ENCODE measurements around the gene GMCL2. TPM values are rescaled to one million over a fixed set of nuclear protein-coding genes. Genes with fewer than 3 reads are reported as not detected.

Gene GMCL2
- total RNA-seq, 1 experiment from 2014 or later, result not detected

DNA sequence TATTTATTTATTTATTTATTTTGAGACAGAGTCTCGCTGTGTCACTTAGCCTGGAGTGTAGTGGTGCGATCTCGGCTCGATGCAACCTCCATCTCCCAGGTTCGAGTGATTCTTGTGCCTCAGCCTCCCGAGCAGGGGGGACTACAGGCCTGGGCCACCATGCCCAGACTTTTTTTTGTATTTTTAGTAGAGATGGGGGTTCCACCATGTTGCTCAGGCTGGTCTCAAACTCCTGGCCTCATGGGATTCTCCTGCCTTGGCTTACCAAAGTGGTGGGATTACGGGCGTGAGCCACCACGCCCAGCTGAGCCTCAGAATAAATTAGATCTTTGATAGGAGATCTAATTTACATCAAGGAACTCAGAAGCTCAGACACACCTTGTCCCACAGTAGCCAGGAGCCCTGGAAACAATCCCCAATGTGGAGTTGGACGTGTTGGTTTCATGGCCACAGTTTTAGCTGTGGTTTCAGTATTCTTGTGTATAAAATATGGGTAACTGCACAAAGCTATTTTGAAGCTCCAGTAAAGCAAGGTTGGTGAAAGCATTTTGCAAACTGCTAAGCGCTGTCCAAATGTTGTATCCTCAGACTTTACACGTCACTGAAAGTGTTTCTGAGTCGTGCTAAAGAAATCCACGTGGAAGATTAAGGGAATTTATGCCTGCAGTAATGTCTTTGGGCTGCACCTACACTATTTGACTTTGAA, 14.2 kb upstream of the GMCL2 start:
- H3K4me1 Mint-ChIP-seq, result peaks cover 17% of the 10 kb centered on the region
- ChIA-PET CTCF (interaction anchor here (1.5 to 1.6 kb wide), 2 partner anchors 21 to 24 kb away, joined by 5 to 6 read pairs; no protein-coding TSS in a partner anchor), POLR2A (interaction anchor here (1.6 kb wide), 1 partner anchor 21 kb away, joined by 6 read pairs; no protein-coding TSS in a partner anchor)
- DNase-seq (ENCODE audit: low spot score) (peak; percentile 4), ATAC-seq (no peak)
- peaks cover 14% of the 10 kb centered on the region for H3K36me3 Mint-ChIP-seq
- no peak overlapping the region for H3K4me3 Mint-ChIP-seq
- TF ChIP-seq MAX (CRISPR knock-in tag; IDR thresholded peaks at IDR 0.05) (no peak), ZNF121 (CRISPR knock-in tag; IDR thresholded peaks at IDR 0.05) (no peak), NFE2L1 (CRISPR knock-in tag; IDR thresholded peaks at IDR 0.05) (no peak), RELA (CRISPR knock-in tag; IDR thresholded peaks at IDR 0.05; ENCODE audit: borderline replicate concordance) (no peak), SOX15 (CRISPR knock-in tag; IDR thresholded peaks at IDR 0.05) (no peak), EMX1 (CRISPR knock-in tag; IDR thresholded peaks at IDR 0.05) (no peak), SP1 (CRISPR knock-in tag; conservative IDR thresholded peaks at IDR 0.05) (no peak), CREM (CRISPR knock-in tag; IDR thresholded peaks at IDR 0.05) (no peak), ZSCAN18 (CRISPR knock-in tag; IDR thresholded peaks at IDR 0.05) (no peak), NR1H2 (CRISPR knock-in tag; IDR thresholded peaks at IDR 0.05) (no peak), HMGA2 (CRISPR knock-in tag; IDR thresholded peaks at IDR 0.05) (no peak), ESRRA (CRISPR knock-in tag; IDR thresholded peaks at IDR 0.05; ENCODE audit: borderline replicate concordance) (no peak), GRHL2 (CRISPR knock-in tag; IDR thresholded peaks at IDR 0.05; ENCODE audit: insufficient replicate concordance, severe bottlenecking) (no peak)
- TF ChIP-seq, protein P1, sequence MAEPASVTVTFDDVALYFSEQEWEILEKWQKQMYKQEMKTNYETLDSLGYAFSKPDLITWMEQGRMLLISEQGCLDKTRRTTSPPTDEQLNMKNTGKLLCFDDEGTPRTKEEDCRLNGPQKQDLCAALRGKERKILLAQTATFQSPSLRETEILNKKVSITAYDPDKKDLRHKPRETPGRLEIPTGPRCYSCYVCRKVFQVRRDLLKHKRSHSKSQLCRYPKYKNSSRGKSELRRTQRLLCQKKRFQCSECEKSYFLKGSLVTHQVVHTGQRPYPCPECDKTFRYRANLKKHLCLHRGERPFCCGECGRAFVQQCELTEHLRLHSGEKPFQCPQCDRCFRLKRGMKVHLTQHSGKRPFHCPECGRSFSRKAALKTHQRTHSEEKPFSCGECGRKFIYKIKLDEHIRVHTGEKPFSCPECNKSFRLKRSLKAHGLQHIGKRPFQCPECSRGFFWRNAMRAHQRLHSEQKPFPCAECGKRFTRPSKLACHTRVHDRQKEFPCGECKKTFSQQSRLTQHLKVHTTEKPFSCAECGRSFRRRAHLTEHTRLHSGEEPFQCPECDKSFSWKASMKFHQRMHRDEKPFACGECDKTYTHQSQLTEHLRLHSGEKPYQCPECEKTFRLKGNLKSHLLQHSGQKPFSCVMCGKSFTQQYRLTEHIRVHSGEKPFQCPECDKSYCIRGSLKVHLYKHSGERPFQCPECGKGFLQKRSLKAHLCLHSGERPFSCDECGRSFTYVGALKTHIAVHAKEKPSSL (CRISPR knock-in tag; conservative IDR thresholded peaks at IDR 0.05), result no peak
- TF ChIP-seq, protein P2, sequence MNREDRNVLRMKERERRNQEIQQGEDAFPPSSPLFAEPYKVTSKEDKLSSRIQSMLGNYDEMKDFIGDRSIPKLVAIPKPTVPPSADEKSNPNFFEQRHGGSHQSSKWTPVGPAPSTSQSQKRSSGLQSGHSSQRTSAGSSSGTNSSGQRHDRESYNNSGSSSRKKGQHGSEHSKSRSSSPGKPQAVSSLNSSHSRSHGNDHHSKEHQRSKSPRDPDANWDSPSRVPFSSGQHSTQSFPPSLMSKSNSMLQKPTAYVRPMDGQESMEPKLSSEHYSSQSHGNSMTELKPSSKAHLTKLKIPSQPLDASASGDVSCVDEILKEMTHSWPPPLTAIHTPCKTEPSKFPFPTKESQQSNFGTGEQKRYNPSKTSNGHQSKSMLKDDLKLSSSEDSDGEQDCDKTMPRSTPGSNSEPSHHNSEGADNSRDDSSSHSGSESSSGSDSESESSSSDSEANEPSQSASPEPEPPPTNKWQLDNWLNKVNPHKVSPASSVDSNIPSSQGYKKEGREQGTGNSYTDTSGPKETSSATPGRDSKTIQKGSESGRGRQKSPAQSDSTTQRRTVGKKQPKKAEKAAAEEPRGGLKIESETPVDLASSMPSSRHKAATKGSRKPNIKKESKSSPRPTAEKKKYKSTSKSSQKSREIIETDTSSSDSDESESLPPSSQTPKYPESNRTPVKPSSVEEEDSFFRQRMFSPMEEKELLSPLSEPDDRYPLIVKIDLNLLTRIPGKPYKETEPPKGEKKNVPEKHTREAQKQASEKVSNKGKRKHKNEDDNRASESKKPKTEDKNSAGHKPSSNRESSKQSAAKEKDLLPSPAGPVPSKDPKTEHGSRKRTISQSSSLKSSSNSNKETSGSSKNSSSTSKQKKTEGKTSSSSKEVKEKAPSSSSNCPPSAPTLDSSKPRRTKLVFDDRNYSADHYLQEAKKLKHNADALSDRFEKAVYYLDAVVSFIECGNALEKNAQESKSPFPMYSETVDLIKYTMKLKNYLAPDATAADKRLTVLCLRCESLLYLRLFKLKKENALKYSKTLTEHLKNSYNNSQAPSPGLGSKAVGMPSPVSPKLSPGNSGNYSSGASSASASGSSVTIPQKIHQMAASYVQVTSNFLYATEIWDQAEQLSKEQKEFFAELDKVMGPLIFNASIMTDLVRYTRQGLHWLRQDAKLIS (CRISPR knock-in tag; IDR thresholded peaks at IDR 0.05; ENCODE audit: borderline replicate concordance), result no peak
- TF ChIP-seq, protein P3, sequence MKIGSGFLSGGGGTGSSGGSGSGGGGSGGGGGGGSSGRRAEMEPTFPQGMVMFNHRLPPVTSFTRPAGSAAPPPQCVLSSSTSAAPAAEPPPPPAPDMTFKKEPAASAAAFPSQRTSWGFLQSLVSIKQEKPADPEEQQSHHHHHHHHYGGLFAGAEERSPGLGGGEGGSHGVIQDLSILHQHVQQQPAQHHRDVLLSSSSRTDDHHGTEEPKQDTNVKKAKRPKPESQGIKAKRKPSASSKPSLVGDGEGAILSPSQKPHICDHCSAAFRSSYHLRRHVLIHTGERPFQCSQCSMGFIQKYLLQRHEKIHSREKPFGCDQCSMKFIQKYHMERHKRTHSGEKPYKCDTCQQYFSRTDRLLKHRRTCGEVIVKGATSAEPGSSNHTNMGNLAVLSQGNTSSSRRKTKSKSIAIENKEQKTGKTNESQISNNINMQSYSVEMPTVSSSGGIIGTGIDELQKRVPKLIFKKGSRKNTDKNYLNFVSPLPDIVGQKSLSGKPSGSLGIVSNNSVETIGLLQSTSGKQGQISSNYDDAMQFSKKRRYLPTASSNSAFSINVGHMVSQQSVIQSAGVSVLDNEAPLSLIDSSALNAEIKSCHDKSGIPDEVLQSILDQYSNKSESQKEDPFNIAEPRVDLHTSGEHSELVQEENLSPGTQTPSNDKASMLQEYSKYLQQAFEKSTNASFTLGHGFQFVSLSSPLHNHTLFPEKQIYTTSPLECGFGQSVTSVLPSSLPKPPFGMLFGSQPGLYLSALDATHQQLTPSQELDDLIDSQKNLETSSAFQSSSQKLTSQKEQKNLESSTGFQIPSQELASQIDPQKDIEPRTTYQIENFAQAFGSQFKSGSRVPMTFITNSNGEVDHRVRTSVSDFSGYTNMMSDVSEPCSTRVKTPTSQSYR (CRISPR knock-in tag; IDR thresholded peaks at IDR 0.05), result no peak
- TF ChIP-seq, protein P4, sequence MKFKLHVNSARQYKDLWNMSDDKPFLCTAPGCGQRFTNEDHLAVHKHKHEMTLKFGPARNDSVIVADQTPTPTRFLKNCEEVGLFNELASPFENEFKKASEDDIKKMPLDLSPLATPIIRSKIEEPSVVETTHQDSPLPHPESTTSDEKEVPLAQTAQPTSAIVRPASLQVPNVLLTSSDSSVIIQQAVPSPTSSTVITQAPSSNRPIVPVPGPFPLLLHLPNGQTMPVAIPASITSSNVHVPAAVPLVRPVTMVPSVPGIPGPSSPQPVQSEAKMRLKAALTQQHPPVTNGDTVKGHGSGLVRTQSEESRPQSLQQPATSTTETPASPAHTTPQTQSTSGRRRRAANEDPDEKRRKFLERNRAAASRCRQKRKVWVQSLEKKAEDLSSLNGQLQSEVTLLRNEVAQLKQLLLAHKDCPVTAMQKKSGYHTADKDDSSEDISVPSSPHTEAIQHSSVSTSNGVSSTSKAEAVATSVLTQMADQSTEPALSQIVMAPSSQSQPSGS (CRISPR knock-in tag; IDR thresholded peaks at IDR 0.05; ENCODE audit: borderline replicate concordance, low read depth), result no peak
- TF ChIP-seq, protein P5, sequence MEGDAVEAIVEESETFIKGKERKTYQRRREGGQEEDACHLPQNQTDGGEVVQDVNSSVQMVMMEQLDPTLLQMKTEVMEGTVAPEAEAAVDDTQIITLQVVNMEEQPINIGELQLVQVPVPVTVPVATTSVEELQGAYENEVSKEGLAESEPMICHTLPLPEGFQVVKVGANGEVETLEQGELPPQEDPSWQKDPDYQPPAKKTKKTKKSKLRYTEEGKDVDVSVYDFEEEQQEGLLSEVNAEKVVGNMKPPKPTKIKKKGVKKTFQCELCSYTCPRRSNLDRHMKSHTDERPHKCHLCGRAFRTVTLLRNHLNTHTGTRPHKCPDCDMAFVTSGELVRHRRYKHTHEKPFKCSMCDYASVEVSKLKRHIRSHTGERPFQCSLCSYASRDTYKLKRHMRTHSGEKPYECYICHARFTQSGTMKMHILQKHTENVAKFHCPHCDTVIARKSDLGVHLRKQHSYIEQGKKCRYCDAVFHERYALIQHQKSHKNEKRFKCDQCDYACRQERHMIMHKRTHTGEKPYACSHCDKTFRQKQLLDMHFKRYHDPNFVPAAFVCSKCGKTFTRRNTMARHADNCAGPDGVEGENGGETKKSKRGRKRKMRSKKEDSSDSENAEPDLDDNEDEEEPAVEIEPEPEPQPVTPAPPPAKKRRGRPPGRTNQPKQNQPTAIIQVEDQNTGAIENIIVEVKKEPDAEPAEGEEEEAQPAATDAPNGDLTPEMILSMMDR (IDR thresholded peaks at IDR 0.05), result no peak
- no peaks in the 10 kb centered on the region for H3K9me3 Mint-ChIP-seq
- H3K27ac Mint-ChIP-seq, result no peak overlapping the region
- H3K27me3 Mint-ChIP-seq (ENCODE audit: low read depth), result peaks cover 20% of the 10 kb centered on the region

All from WTC11 (cell line).